Esophagus (tissue), 2 donors: ENCODE measurements around the gene ELF1. TPM values are rescaled to one million over a fixed set of nuclear protein-coding genes. Genes with fewer than 3 reads are reported as not detected.

ENCODE experiments used
- H3K27ac ChIP-seq, 2 donors: one replicate each; pipeline ENCODE4 v1.5.1; 2013; ENCODE audit warnings: low read depth in 2 of 2, mild to moderate bottlenecking in 2 of 2, inconsistent platforms in 1 of 2, low read length in 1 of 2, moderate library complexity in 1 of 2
- H3K27me3 ChIP-seq, 2 donors: one replicate each; pipeline ENCODE4 v1.6.1; 2013; ENCODE audit warnings: low read length in 2 of 2, control low read depth in 1 of 2, mild to moderate bottlenecking in 1 of 2; ENCODE audit not compliant: insufficient read depth in 2 of 2, control insufficient read depth in 1 of 2
- H3K36me3 ChIP-seq, 2 donors: one replicate each; pipeline ENCODE4 v1.6.1; 2013; ENCODE audit warnings: low read length in 1 of 2; ENCODE audit not compliant: control insufficient read depth in 2 of 2, insufficient read depth in 2 of 2
- H3K4me1 ChIP-seq, 2 donors: one replicate each; pipeline ENCODE4 v1.6.1; 2013; ENCODE audit warnings: low read length in 1 of 2; ENCODE audit not compliant: control insufficient read depth in 2 of 2, insufficient read depth in 2 of 2
- H3K4me3 ChIP-seq, 2 donors: one replicate each; pipeline ENCODE4 v1.5.1; 2013; ENCODE audit warnings: low read length in 2 of 2, mild to moderate bottlenecking in 2 of 2, low read depth in 1 of 2, moderate library complexity in 1 of 2
- H3K9me3 ChIP-seq, 2 donors: one replicate each; pipeline ENCODE4 v1.6.1; 2013; ENCODE audit warnings: mild to moderate bottlenecking in 2 of 2, low read depth in 1 of 2, low read length in 1 of 2, moderate library complexity in 1 of 2; ENCODE audit not compliant: control insufficient read depth in 2 of 2, insufficient read depth in 1 of 2
- WGBS, 2 donors: extraction: QIAGEN DNeasy Blood & Tissue Kit; methylation state at CpG; one replicate each; pipeline ENCODE4 v1.1.7; 2013; 5-methylcytosine and 5-hydroxymethylcytosine counted together
- polyA plus RNA-seq, 2 donors: library from polyadenylated mRNA; stranded (reverse); fragments of 200-250 nt; gene quantifications; one replicate each; pipeline ENCODE4 v1.2.3, GENCODE V29; 2013
- donor health status: healthy with polysubstance abuse.
- donor health status: Bipolar disorder and iron deficiency.

ELF1 gene
- polyA plus RNA-seq, 2 donors = 12.1 to 34.0 TPM

DNA sequence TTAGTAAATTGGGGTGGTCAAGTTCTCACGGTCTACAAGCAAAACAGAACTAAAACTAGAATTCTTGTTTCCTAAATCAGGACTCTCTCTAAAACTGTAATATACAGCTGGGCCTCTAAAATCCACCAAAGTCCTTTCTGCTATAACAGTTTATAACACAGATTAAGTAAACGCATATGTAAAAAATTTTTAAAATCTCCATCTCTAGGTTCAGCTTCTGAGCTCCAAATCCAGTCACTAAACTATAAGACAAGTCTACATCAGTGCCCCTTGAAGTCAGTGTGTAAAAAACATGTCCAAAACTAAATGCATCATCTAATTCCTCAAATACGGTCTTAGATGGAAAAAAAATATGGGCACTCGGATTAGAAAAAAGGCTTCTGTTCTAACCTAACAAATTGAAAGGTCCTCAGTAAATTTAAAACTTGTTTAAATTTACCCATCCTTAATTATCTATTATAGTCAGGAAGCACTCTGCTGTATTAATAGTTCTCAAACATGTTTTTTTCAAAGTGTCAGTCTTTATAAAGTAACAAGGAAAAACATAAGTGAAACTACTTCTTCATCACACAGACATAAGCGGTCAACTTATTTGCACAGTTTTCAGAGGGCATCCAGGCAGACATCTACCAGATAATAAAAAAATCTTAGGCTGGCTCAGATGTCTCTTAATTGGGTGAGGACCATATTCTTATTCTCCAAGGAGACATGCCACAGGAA lies 33.6 kb downstream of the ELF1 start:
- peak overlapping the region; percentile 20 to 22 for H3K27ac ChIP-seq

GRCh38 chr13:40984668-40985366 lies 34.3 kb downstream of the ELF1 start:
- peak overlapping the region in 1 of 2 donors; percentile 29 for H3K4me3 ChIP-seq
- WGBS, 2 donors = 15 to 25% methylated on average over 3 of the region's 3 CpGs

More for the DNA sequence above, 33.6 kb downstream of the ELF1 start:
- Histone ChIP-seq H3K4me1 (no peaks in the 10 kb centered on the region), H3K36me3 (no peaks in the 10 kb centered on the region), H3K27me3 (no peaks in the 10 kb centered on the region), H3K4me3 (no peak overlapping the region), H3K9me3 (no peaks in the 10 kb centered on the region)
- WGBS, 2 donors = 46 to 55% methylated on average over 5 of the region's 5 CpGs

GRCh38 chr13:40983725-40984667 lies 35.1 kb downstream of the ELF1 start:
- Histone ChIP-seq H3K27ac (peak overlapping the region; percentile 71), H3K36me3 (no peaks in the 10 kb centered on the region), H3K4me3 (peak overlapping the region in 1 of 2 donors; percentile 29), H3K27me3 (no peaks in the 10 kb centered on the region), H3K4me1 (no peaks in the 10 kb centered on the region), H3K9me3 (no peaks in the 10 kb centered on the region)
- WGBS, 2 donors = 65 to 70% methylated on average over 4 of the region's 4 CpGs

More at GRCh38 chr13:40984668-40985366, 34.3 kb downstream of the ELF1 start:
- H3K27ac ChIP-seq = peak overlapping the region in 1 of 2 donors; percentile 67
- no peaks in the 10 kb centered on the region for H3K4me1 ChIP-seq
- no peaks in the 10 kb centered on the region for H3K36me3 ChIP-seq
- no peaks in the 10 kb centered on the region for H3K27me3 ChIP-seq
- H3K9me3 ChIP-seq = no peaks in the 10 kb centered on the region

DNA sequence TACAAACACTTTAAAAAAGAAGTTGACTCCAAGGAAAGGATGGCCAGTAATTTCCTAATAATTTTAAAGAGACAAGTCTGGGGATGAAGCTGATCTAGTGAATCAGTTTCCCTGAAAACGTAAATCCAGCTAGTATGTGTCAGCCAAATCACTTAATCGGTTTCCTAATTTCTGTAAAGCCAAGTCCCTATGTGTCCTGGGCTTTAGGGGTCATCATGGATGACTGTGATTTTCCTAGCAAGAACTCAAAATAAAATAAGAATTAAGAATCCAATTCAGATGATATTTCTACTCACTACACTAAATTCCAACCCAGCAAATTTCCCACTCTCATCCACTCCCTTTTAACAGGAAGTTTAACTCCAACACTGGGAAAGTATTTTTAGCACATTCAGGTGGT lies 35.9 kb downstream of the ELF1 start:
- 19 to 23% methylated on average over 2 of the region's 2 CpGs for WGBS, 2 donors
- Histone ChIP-seq H3K27ac (peak overlapping the region; percentile 4 to 62), H3K4me1 (no peaks in the 10 kb centered on the region), H3K36me3 (no peaks in the 10 kb centered on the region), H3K27me3 (no peaks in the 10 kb centered on the region), H3K9me3 (no peaks in the 10 kb centered on the region), H3K4me3 (no peak overlapping the region)

GRCh38 chr13:40982772-40983171 lies 36.3 kb downstream of the ELF1 start:
- Histone ChIP-seq H3K4me1 (no peaks in the 10 kb centered on the region), H3K4me3 (no peak overlapping the region), H3K27ac (peak overlapping the region in 1 of 2 donors; percentile 51), H3K9me3 (no peaks in the 10 kb centered on the region), H3K36me3 (no peaks in the 10 kb centered on the region), H3K27me3 (no peaks in the 10 kb centered on the region)
- 14 to 24% methylated on average over 3 of the region's 3 CpGs for WGBS, 2 donors

- no peaks in the 10 kb centered on the region for H3K36me3 ChIP-seq
- no peaks in the 10 kb centered on the region for H3K4me1 ChIP-seq
- 44 to 51% methylated on average over 4 of the region's 4 CpGs for WGBS, 2 donors
- peak overlapping the region; percentile 13 to 75 for H3K27ac ChIP-seq
- H3K4me3 ChIP-seq = no peak overlapping the region
- H3K27me3 ChIP-seq = no peaks in the 10 kb centered on the region
- H3K9me3 ChIP-seq = no peaks in the 10 kb centered on the region
Observed at GRCh38 chr13:40981949-40982348, 37.2 kb downstream of the ELF1 start.

DNA sequence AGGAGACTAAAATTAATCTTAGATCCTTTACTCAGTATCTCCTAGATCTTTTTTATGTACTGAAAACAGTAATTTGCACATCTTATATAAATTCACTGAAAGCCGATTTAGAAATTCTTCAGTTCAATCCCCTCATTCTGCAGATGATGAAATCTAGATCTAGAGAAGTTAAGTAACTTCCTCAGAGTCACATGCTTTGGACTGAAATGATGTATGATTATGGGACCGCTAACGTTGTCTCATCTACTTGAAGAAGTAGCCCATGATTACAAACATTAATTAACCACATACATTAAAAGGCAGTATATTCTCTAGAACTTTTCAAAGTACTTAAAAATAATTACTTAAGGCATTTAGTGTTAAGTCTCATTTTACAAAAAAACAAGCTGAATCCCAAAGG lies 37.8 kb downstream of the ELF1 start:
- H3K36me3 ChIP-seq = no peaks in the 10 kb centered on the region
- H3K4me3 ChIP-seq = peak overlapping the region in 1 of 2 donors; percentile 7
- no peaks in the 10 kb centered on the region for H3K4me1 ChIP-seq
- no peaks in the 10 kb centered on the region for H3K9me3 ChIP-seq
- H3K27ac ChIP-seq = no peak overlapping the region
- 36 to 55% methylated on average over 3 of the region's 3 CpGs for whole genome bisulfite sequencing, 2 donors
- no peaks in the 10 kb centered on the region for H3K27me3 ChIP-seq

GRCh38 chr13:40980461-40980860 lies 38.7 kb downstream of the ELF1 start:
- H3K4me3 ChIP-seq = no peak overlapping the region
- H3K36me3 ChIP-seq = no peaks in the 10 kb centered on the region
- H3K4me1 ChIP-seq = no peaks in the 10 kb centered on the region
- no peak overlapping the region for H3K27ac ChIP-seq
- no peaks in the 10 kb centered on the region for H3K9me3 ChIP-seq
- H3K27me3 ChIP-seq = no peaks in the 10 kb centered on the region

- 81 to 87% methylated on average over 3 of the region's 3 CpGs for WGBS, 2 donors
- Histone ChIP-seq H3K4me3 (no peak overlapping the region), H3K4me1 (no peaks in the 10 kb centered on the region), H3K36me3 (no peaks in the 10 kb centered on the region), H3K27ac (no peak overlapping the region), H3K27me3 (no peaks in the 10 kb centered on the region), H3K9me3 (no peaks in the 10 kb centered on the region)
Observed at GRCh38 chr13:40979232-40979631, 39.9 kb downstream of the ELF1 start.
